HCT116 (cell line): ENCODE results near the gene ADNP2.

Experiments used
- CEBPB ChIP-seq: IDR thresholded peaks from 2 replicates; pipeline ENCODE4 v1.6.1; 2012; ENCODE audit warnings: low read depth
- CTCF ChIP-seq, 3 experiments: fragments of 200-600 bp in 1 of 3; sonication (generic) in 1 of 3; IDR thresholded peaks in 2 of 3; conservative IDR thresholded peaks in 1 of 3; 2 replicates each; pipeline ENCODE4 v1.5.1; 2012 to 2017; ENCODE audit warnings: low read depth in 2 of 3, low read length in 2 of 3, antibody characterized with exemption in 1 of 3, borderline replicate concordance in 1 of 3, control low read depth in 1 of 3, mild to moderate bottlenecking in 1 of 3, mixed read lengths in 1 of 3, mixed run types in 1 of 3, moderate library complexity in 1 of 3; ENCODE audit not compliant: insufficient read depth in 1 of 3
- EGR1 ChIP-seq: IDR thresholded peaks from 2 replicates; pipeline ENCODE4 v1.6.1; 2012; ENCODE audit warnings: low read depth
- EZH2 ChIP-seq: fragments of 200-600 bp; sonication (generic); IDR thresholded peaks from 2 replicates; pipeline ENCODE4 v1.6.1; 2017; ENCODE audit warnings: antibody characterized with exemption, mixed run types
- EZH2phosphoT487 ChIP-seq: fragments of 200-600 bp; IDR thresholded peaks from 2 replicates; pipeline ENCODE4 v1.6.1; 2018; ENCODE audit warnings: antibody characterized with exemption, borderline replicate concordance
- MAX ChIP-seq: IDR thresholded peaks from 2 replicates; pipeline ENCODE4 v1.6.1; 2012
- REST ChIP-seq: IDR thresholded peaks from 2 replicates; pipeline ENCODE4 v1.6.1; 2012; ENCODE audit warnings: low read depth
- SIN3A ChIP-seq: IDR thresholded peaks from 2 replicates; pipeline ENCODE4 v1.6.1; 2012; ENCODE audit warnings: low read depth

- TF ChIP-seq EZH2 (no peak), REST (no peak), EGR1 (no peak), CTCF (IDR thresholded peaks at IDR 0.05 in 2 of 3, conservative IDR thresholded peaks at IDR 0.05 in 1 of 3; ENCODE audit: borderline replicate concordance in 1 of 3, insufficient read depth in 1 of 3, low read depth in 2 of 3, low read length in 2 of 3) (no peak), EZH2phosphoT487 (no peak), MAX (no peak), CEBPB (no peak), SIN3A (no peak)
Observed at GRCh38 chr18:80145196-80145804, 36.2 kb downstream of the ADNP2 start.
